Fibroblast of peridontal ligament (primary cell): ENCODE measurements around the gene SLC25A34.
"Not testable (repeated sequence)": the region's sequence is repeated elsewhere in the genome, so short reads cannot be mapped to it uniquely, and the experiment has no call there.

Source experiments
- DNase-seq: peaks from one replicate; pipeline ENCODE4 v3.0.0-alpha.2; 2010; ENCODE audit errors: extremely low read depth

Gene SLC25A34

GRCh38 chr1:15736038-15736891 lies at the start of gene SLC25A34:
Gene SLC25A34 (plus strand): TSS chr1:15736258. CDS start chr1:15736486, 228 bp downstream.
- DNase-seq, result no peak

GRCh38 chr1:15687446-15687845 lies 48.6 kb upstream of the SLC25A34 start:
- DNase-seq, result no peak

- DNase-seq, result no peak
These were observed 45.7 kb upstream of the SLC25A34 start for GRCh38 chr1:15690317-15690716.

GRCh38 chr1:15691434-15692032 lies 44.5 kb upstream of the SLC25A34 start:
- DNase-seq, result no peak

- no peak for DNase-seq
These were observed 43.9 kb upstream of the SLC25A34 start for GRCh38 chr1:15692121-15692682.

- no peak for DNase-seq
These were observed 42.7 kb upstream of the SLC25A34 start for GRCh38 chr1:15693371-15693770.

GRCh38 chr1:15696956-15697521 lies 39.0 kb upstream of the SLC25A34 start:
- DNase-seq, result no peak

- no peak for DNase-seq
These were observed 37.9 kb upstream of the SLC25A34 start for GRCh38 chr1:15698201-15698600.

- DNase-seq, result not testable (repeated sequence)
These were observed 36.7 kb upstream of the SLC25A34 start for GRCh38 chr1:15699321-15699720.

GRCh38 chr1:15700508-15700907 lies 35.5 kb upstream of the SLC25A34 start:
- DNase-seq, result peak; percentile 43

- DNase-seq, result no peak
These were observed 34.3 kb upstream of the SLC25A34 start for GRCh38 chr1:15701784-15702183.

GRCh38 chr1:15702722-15703550 lies 33.1 kb upstream of the SLC25A34 start:
- no peak for DNase-seq

GRCh38 chr1:15703562-15703961 lies 32.5 kb upstream of the SLC25A34 start:
- DNase-seq, result peak; percentile 95

GRCh38 chr1:15704526-15705183 lies 31.4 kb upstream of the SLC25A34 start:
- no peak for DNase-seq

GRCh38 chr1:15705184-15705566 lies 30.9 kb upstream of the SLC25A34 start:
- DNase-seq, result no peak

GRCh38 chr1:15706751-15707150 lies 29.3 kb upstream of the SLC25A34 start:
- DNase-seq, result no peak

- DNase-seq, result no peak
These were observed 28.7 kb upstream of the SLC25A34 start for GRCh38 chr1:15707239-15707925.

- no peak for DNase-seq
These were observed 27.4 kb upstream of the SLC25A34 start for GRCh38 chr1:15708486-15709137.

- DNase-seq, result no peak
These were observed 26.8 kb upstream of the SLC25A34 start for GRCh38 chr1:15709226-15709625.

GRCh38 chr1:15712168-15712567 lies 23.9 kb upstream of the SLC25A34 start:
- DNase-seq, result no peak
